Measurements from ENCODE around the gene C16orf92.

- TF ChIP-seq POLR2AphosphoS5 (IDR thresholded peaks at IDR 0.05; ENCODE audit: low read depth, low read length) (no peak), CTCF (IDR thresholded peaks at IDR 0.05) (no peak)
Measured at GRCh38 chr16:29983420-29984136, 39.4 kb upstream of the C16orf92 start.
